NCI-H2196 (cell line): Measurements from ENCODE around the gene SERINC2.
"Not testable (repeated sequence)": the region's sequence is repeated elsewhere in the genome, so short reads cannot be mapped to it uniquely, and the experiment has no call there.

Experiments used
- DNase-seq: peaks from one replicate; lab custom pipeline; 2025; ENCODE audit not compliant: unreplicated experiment; lab: John Stamatoyannopoulos, UW

SERINC2 gene

GRCh38 chr1:31413405-31414001 is 490 bp downstream of the SERINC2 start:
- DNase-seq: peak; percentile 50

- DNase-seq: no peak
Observed at GRCh38 chr1:31414980-31415370, 2.0 kb downstream of the SERINC2 start.

- no peak for DNase-seq
Observed at GRCh38 chr1:31415658-31416057, 2.6 kb downstream of the SERINC2 start.

GRCh38 chr1:31416101-31416736 is 3.2 kb downstream of the SERINC2 start:
- DNase-seq: no peak

- DNase-seq: no peak
Observed at GRCh38 chr1:31417148-31417547, 4.1 kb downstream of the SERINC2 start.

GRCh38 chr1:31418626-31419323 is 5.8 kb downstream of the SERINC2 start:
- DNase-seq: no peak

- DNase-seq: no peak
Observed at GRCh38 chr1:31420716-31421115, 7.7 kb downstream of the SERINC2 start.

GRCh38 chr1:31421371-31422040 is 8.5 kb downstream of the SERINC2 start:
- no peak for DNase-seq

GRCh38 chr1:31422505-31423319 is 9.7 kb downstream of the SERINC2 start:
- peak; percentile 86 for DNase-seq

- no peak for DNase-seq
Observed at GRCh38 chr1:31423418-31423947, 10.5 kb downstream of the SERINC2 start.

- DNase-seq: no peak
Observed at GRCh38 chr1:31424568-31424967, 11.6 kb downstream of the SERINC2 start.

GRCh38 chr1:31425301-31426081 is 12.5 kb downstream of the SERINC2 start:
- DNase-seq: no peak

GRCh38 chr1:31426249-31426922 is 13.4 kb downstream of the SERINC2 start:
- no peak for DNase-seq

- DNase-seq: no peak
Observed at GRCh38 chr1:31427322-31427721, 14.3 kb downstream of the SERINC2 start.

GRCh38 chr1:31428436-31429221 is 15.6 kb downstream of the SERINC2 start:
- DNase-seq: no peak

- no peak for DNase-seq
Observed at GRCh38 chr1:31429583-31429982, 16.6 kb downstream of the SERINC2 start.

- not testable (repeated sequence) for DNase-seq
Observed at GRCh38 chr1:31431351-31432257, 18.6 kb downstream of the SERINC2 start.
